B cell (primary cell): ENCODE data around the gene ABCB1. TPM values are rescaled to one million over a fixed set of nuclear protein-coding genes. Genes with fewer than 3 reads are reported as not detected.

Experiments used
- ATAC-seq: fragments of 200-7000 bp; cut with Tn5 transposase; one replicate; pipeline ENCODE4 v1.10.0; 2021; ENCODE audit warnings: low read depth, mild to moderate bottlenecking, moderate number of reproducible peaks, moderate library complexity
- CTCF ChIA-PET: fragments of 350-600 bp; sonication (Branson Sonifier 250); formaldehyde crosslinking; loops from one replicate; lab custom pipeline; 2021; ENCODE audit warnings: antibody characterized with exemption, inconsistent platforms; lab: Charles Lee
- POLR2A ChIA-PET: fragments of 350-600 bp; sonication (Branson Sonifier 250); formaldehyde crosslinking; loops from one replicate; lab custom pipeline; 2021; ENCODE audit warnings: antibody characterized with exemption; lab: Charles Lee
- DNase-seq: peaks from one replicate; pipeline ENCODE4 v3.0.0; 2013
- H2AFZ ChIP-seq: 2 replicates; pipeline ENCODE4 v1.6.1; 2012; ENCODE audit warnings: mild to moderate bottlenecking, low read depth, low read length; ENCODE audit not compliant: insufficient read depth, poor library complexity, severe bottlenecking
- H3K27ac ChIP-seq, 2 donors: 1 replicate in 1 of 2; 2 replicates in 1 of 2; pipeline ENCODE4 v1.5.1; 2012 to 2013; ENCODE audit warnings: low read length in 2 of 2, mild to moderate bottlenecking in 2 of 2, moderate library complexity in 1 of 2
- H3K27me3 ChIP-seq, 4 experiments: fragments of 200-600 bp in 1 of 4; sonication (generic) in 1 of 4; replicated peaks in 1 of 4; 1 replicate in 2 of 4; 2 replicates in 2 of 4; pipeline versions ENCODE4 v1.6.1 to v1.7.0; 2013 to 2016; ENCODE audit warnings: low read length in 3 of 4, mild to moderate bottlenecking in 2 of 4, mixed read lengths in 1 of 4, moderate library complexity in 1 of 4; ENCODE audit not compliant: insufficient read depth in 4 of 4, control insufficient read depth in 3 of 4; ENCODE audit errors: control extremely low read depth in 1 of 4
- H3K36me3 ChIP-seq, 2 experiments: replicated peaks in 1 of 2; 1 replicate in 1 of 2; 2 replicates in 1 of 2; pipeline versions ENCODE4 v1.6.1 to v1.7.1; 2013; ENCODE audit warnings: low read length in 1 of 2; ENCODE audit not compliant: insufficient read depth in 2 of 2, control insufficient read depth in 1 of 2; ENCODE audit errors: control extremely low read depth in 1 of 2, extremely low read depth in 1 of 2
- H3K4me1 ChIP-seq, 2 donors: fragments of 200-600 bp in 1 of 2; sonication (generic) in 1 of 2; 1 replicate in 1 of 2; 2 replicates in 1 of 2; pipeline versions ENCODE4 v1.5.1 to v1.6.1; 2013 to 2017; ENCODE audit warnings: low read length in 2 of 2; ENCODE audit not compliant: control insufficient read depth in 2 of 2, insufficient read depth in 2 of 2
- H3K4me2 ChIP-seq: replicated peaks from 2 replicates; pipeline ENCODE3; 2012; ENCODE audit warnings: mild to moderate bottlenecking, low read depth, low read length; ENCODE audit not compliant: poor library complexity, severe bottlenecking
- H3K4me3 ChIP-seq, 5 experiments: fragments of 200-600 bp in 1 of 5; sonication (generic) in 1 of 5; 1 replicate in 3 of 5; 2 replicates in 2 of 5; pipeline versions ENCODE4 v1.5.1 to v1.7.0; 2011 to 2016; ENCODE audit warnings: low read length in 4 of 5, mild to moderate bottlenecking in 4 of 5, low read depth in 2 of 5, control low read depth in 1 of 5, moderate library complexity in 1 of 5; ENCODE audit not compliant: insufficient read depth in 1 of 5; ENCODE audit errors: control extremely low read depth in 1 of 5, extremely low read depth in 1 of 5
- H3K79me2 ChIP-seq: fragments of 200-600 bp; sonication (generic); one replicate; pipeline ENCODE4 v1.6.0; 2016; ENCODE audit warnings: low read length; ENCODE audit not compliant: control insufficient read depth, insufficient read depth
- H3K9ac ChIP-seq: fragments of 200-600 bp; sonication (generic); 2 replicates; pipeline ENCODE4 v1.6.1; 2017; ENCODE audit warnings: mild to moderate bottlenecking, low read length, moderate library complexity
- H3K9me3 ChIP-seq, 3 donors: one replicate each; pipeline versions ENCODE4 v1.6.1 to v1.7.1; 2013; ENCODE audit warnings: low read length in 2 of 3; ENCODE audit not compliant: control insufficient read depth in 2 of 3, insufficient read depth in 1 of 3; ENCODE audit errors: control extremely low read depth in 1 of 3
- H4K20me1 ChIP-seq: 2 replicates; pipeline ENCODE4 v1.6.0; 2012; ENCODE audit warnings: mild to moderate bottlenecking, low read length; ENCODE audit not compliant: insufficient read depth, control insufficient read depth, poor library complexity, severe bottlenecking
- H3K27ac Mint-ChIP-seq: one replicate; pipeline ENCODE4 v1.8.0; 2021; ENCODE audit warnings: mixed read lengths
- H3K27me3 Mint-ChIP-seq: one replicate; pipeline ENCODE4 v1.8.0; 2021; ENCODE audit warnings: mixed read lengths
- H3K4me1 Mint-ChIP-seq: one replicate; pipeline ENCODE4 v1.8.0; 2021; ENCODE audit warnings: mixed read lengths
- H3K4me3 Mint-ChIP-seq: one replicate; pipeline ENCODE4 v1.8.0; 2021; ENCODE audit warnings: mixed read lengths
- H3K9me3 Mint-ChIP-seq: one replicate; pipeline ENCODE4 v1.8.0; 2022; ENCODE audit warnings: mixed read lengths; ENCODE audit not compliant: insufficient read depth
- EZH2 ChIP-seq: IDR thresholded peaks from 2 replicates; pipeline ENCODE4 v1.6.1; 2012; ENCODE audit warnings: borderline replicate concordance, low read depth, mild to moderate bottlenecking, moderate library complexity, low read length; ENCODE audit not compliant: insufficient read depth, poor library complexity, severe bottlenecking
- WGBS: methylation state at CpG from one replicate; pipeline ENCODE4 v1.1.5; 2013; ENCODE audit warnings: missing lambda C conversion rate; ENCODE audit not compliant: insufficient coverage; 5-methylcytosine and 5-hydroxymethylcytosine counted together
- intact Hi-C: fragments of 100-400 bp; cut with micrococcal nuclease; formaldehyde crosslinking; loops from one replicate; pipeline ENCODE4 v1.10.0; 2022
- polyA plus RNA-seq: library from polyadenylated mRNA; depleted of rRNA; stranded (reverse); fragments of >200 nt; gene quantifications from 2 replicates; pipeline ENCODE4 v1.2.3, GENCODE V29; 2012
- total RNA-seq, 2 donors: library from RNA; stranded (reverse); fragments of 120-200 nt in 1 of 2; gene quantifications; 1 replicate in 1 of 2; 2 replicates in 1 of 2; pipeline versions ENCODE4 v1.2.3 to v1.2.4, GENCODE V29; 2013 to 2022
- TF ChIP-seq, protein P1 (sequence below): fragments of 200-600 bp; IDR thresholded peaks from one replicate; pipeline ENCODE4 v1.8.0; 2022; ENCODE audit warnings: antibody characterized with exemption, mild to moderate bottlenecking

Gene ABCB1
- total and polyA plus RNA-seq, 2 donors (not counting 1 experiment from before 2014, with no cell fraction given) = 8.5 to 21.7 TPM

DNA sequence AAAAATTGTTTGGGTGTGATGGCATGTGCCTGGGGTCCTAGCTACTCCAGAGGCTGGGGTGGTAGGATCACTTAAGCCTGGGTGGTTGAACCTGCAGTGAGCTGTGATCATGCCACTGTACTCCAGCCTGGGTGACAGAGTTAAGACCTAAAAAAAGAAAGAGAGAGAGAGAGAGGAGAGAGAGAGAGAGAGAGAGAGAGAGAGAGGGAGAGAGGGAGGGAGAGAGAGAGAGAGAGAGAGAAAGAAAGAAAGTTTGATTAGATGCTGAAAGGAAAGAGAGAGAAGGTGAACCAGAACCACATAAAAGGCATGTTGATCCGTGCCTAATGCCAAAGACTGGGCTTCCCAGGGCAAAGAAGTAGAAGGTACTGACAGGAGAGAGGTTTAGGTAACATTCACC is 11.1 kb downstream of the ABCB1 start:
- Histone ChIP-seq H4K20me1 (no peaks in the 10 kb centered on the region), H3K9ac (no peak overlapping the region), H3K36me3 (peaks cover 0 to 4% of the 10 kb centered on the region in 2 experiments), H3K4me2 (no peak overlapping the region), H3K9me3 (no peaks in the 10 kb centered on the region), H3K4me1 (no peaks in the 10 kb centered on the region), H3K27me3 (no peaks in the 10 kb centered on the region), H3K79me2 (no peaks in the 10 kb centered on the region), H2AFZ (no peak overlapping the region), H3K4me3 (no peak overlapping the region), H3K27ac (no peak overlapping the region)
- no peak for DNase-seq
- CTCF ChIA-PET = interaction anchor here (0.7 kb wide), 1 partner anchor 220 kb away, joined by 4 read pairs; no protein-coding TSS in a partner anchor
- no peak for ATAC-seq
- POLR2A ChIA-PET = no interaction called here
- H3K27ac Mint-ChIP-seq = no peak overlapping the region
- H3K4me3 Mint-ChIP-seq = no peak overlapping the region
- intact Hi-C loops = no loop called here
- peaks cover 3% of the 10 kb centered on the region for H3K27me3 Mint-ChIP-seq
- WGBS = no CpG with 5 or more reads among the region's 1 CpG
- TF ChIP-seq, protein P1, sequence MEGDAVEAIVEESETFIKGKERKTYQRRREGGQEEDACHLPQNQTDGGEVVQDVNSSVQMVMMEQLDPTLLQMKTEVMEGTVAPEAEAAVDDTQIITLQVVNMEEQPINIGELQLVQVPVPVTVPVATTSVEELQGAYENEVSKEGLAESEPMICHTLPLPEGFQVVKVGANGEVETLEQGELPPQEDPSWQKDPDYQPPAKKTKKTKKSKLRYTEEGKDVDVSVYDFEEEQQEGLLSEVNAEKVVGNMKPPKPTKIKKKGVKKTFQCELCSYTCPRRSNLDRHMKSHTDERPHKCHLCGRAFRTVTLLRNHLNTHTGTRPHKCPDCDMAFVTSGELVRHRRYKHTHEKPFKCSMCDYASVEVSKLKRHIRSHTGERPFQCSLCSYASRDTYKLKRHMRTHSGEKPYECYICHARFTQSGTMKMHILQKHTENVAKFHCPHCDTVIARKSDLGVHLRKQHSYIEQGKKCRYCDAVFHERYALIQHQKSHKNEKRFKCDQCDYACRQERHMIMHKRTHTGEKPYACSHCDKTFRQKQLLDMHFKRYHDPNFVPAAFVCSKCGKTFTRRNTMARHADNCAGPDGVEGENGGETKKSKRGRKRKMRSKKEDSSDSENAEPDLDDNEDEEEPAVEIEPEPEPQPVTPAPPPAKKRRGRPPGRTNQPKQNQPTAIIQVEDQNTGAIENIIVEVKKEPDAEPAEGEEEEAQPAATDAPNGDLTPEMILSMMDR = no peak
- no peak for TF ChIP-seq EZH2
- no peaks in the 10 kb centered on the region for H3K9me3 Mint-ChIP-seq
- no peaks in the 10 kb centered on the region for H3K4me1 Mint-ChIP-seq

- no peaks in the 10 kb centered on the region for H3K4me1 ChIP-seq
- no peaks in the 10 kb centered on the region for H3K79me2 ChIP-seq
- DNase-seq = no peak
- WGBS = 100% methylated on average over 2 of the region's 3 CpGs
- no peak overlapping the region for H3K9ac ChIP-seq
- Mint-ChIP-seq H3K27me3 (peaks cover 5% of the 10 kb centered on the region), H3K4me3 (no peak overlapping the region), H3K27ac (no peak overlapping the region), H3K9me3 (no peaks in the 10 kb centered on the region), H3K4me1 (no peaks in the 10 kb centered on the region)
- ChIA-PET POLR2A (no interaction called here), CTCF (no interaction called here)
- TF ChIP-seq, protein P1 = no peak
- no peak for TF ChIP-seq EZH2
- no peak overlapping the region for H3K27ac ChIP-seq
- no peaks in the 10 kb centered on the region for H4K20me1 ChIP-seq
- H3K36me3 ChIP-seq = peaks cover 0 to 10% of the 10 kb centered on the region in 2 experiments
- H3K4me2 ChIP-seq = no peak overlapping the region
- intact Hi-C loops = no loop called here
- no peak for ATAC-seq
- H3K4me3 ChIP-seq = no peak overlapping the region
- no peaks in the 10 kb centered on the region for H3K9me3 ChIP-seq
- H2AFZ ChIP-seq = no peak overlapping the region
- H3K27me3 ChIP-seq = no peaks in the 10 kb centered on the region
These were observed 19.0 kb downstream of the ABCB1 start for GRCh38 chr7:87581723-87582122.
